ENCODE measurements around the gene PDLIM5.

PDLIM5 gene

DNA sequence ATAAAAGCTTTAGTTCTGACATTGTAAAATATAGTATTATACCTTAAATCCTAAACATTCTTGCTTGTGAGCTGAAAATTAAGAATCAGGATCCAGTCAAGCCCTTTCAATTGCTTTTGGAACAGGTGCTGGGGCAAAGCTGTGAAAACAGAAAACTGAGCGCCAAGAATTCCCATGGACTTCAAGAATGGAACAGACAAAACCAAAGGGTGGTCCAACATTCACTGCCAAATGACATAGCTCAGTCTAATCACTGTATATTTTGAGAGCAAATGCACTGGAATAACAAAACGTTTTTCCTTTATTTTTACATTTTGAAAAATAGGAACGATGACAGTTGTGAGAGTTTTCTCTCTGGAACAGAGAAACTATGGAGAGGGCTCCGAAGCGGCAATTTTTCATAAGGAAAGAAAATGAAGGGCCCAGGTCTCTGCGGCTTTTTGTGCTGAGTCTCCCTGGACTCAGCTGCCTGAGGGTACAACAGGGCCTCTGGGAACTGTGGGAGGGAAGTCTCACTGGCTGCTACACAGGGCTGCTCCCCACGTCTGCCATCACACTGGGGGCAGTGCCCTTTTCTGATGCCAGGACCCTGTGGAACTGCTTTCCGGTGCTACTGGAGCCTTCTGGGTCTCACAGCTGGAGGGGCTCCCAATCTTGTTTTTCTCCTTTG lies 250.0 kb downstream of the PDLIM5 start:
- TF ChIP-seq CSDC2 (CRISPR knock-in tag; IDR thresholded peaks at IDR 0.05) (no peak), ESRRG (CRISPR knock-in tag; IDR thresholded peaks at IDR 0.05) (no peak), TCF4 (CRISPR knock-in tag; IDR thresholded peaks at IDR 0.05; ENCODE audit: borderline replicate concordance) (no peak), ISL1 (CRISPR knock-in tag; IDR thresholded peaks at IDR 0.05) (no peak), ZFP30 (CRISPR knock-in tag; IDR thresholded peaks at IDR 0.05) (no peak), BACH2 (CRISPR knock-in tag; IDR thresholded peaks at IDR 0.05; ENCODE audit: borderline replicate concordance) (no peak), ZC3H10 (CRISPR knock-in tag; IDR thresholded peaks at IDR 0.05) (no peak), PPARA (CRISPR knock-in tag; IDR thresholded peaks at IDR 0.05; ENCODE audit: borderline replicate concordance) (no peak), GLIS3 (CRISPR knock-in tag; IDR thresholded peaks at IDR 0.05) (no peak), SNAI2 (CRISPR knock-in tag; IDR thresholded peaks at IDR 0.05) (no peak), ZFP3 (CRISPR knock-in tag; IDR thresholded peaks at IDR 0.05) (no peak), TOX (CRISPR knock-in tag; IDR thresholded peaks at IDR 0.05; ENCODE audit: borderline replicate concordance) (no peak), OSR1 (CRISPR knock-in tag; IDR thresholded peaks at IDR 0.05) (no peak), ARNTL (CRISPR knock-in tag; IDR thresholded peaks at IDR 0.05; ENCODE audit: borderline replicate concordance, low read depth) (no peak)
- TF ChIP-seq, protein P1, sequence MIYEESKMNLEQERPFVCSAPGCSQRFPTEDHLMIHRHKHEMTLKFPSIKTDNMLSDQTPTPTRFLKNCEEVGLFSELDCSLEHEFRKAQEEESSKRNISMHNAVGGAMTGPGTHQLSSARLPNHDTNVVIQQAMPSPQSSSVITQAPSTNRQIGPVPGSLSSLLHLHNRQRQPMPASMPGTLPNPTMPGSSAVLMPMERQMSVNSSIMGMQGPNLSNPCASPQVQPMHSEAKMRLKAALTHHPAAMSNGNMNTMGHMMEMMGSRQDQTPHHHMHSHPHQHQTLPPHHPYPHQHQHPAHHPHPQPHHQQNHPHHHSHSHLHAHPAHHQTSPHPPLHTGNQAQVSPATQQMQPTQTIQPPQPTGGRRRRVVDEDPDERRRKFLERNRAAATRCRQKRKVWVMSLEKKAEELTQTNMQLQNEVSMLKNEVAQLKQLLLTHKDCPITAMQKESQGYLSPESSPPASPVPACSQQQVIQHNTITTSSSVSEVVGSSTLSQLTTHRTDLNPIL (CRISPR knock-in tag; IDR thresholded peaks at IDR 0.05; ENCODE audit: low read depth) = no peak
- TF ChIP-seq, protein P2, sequence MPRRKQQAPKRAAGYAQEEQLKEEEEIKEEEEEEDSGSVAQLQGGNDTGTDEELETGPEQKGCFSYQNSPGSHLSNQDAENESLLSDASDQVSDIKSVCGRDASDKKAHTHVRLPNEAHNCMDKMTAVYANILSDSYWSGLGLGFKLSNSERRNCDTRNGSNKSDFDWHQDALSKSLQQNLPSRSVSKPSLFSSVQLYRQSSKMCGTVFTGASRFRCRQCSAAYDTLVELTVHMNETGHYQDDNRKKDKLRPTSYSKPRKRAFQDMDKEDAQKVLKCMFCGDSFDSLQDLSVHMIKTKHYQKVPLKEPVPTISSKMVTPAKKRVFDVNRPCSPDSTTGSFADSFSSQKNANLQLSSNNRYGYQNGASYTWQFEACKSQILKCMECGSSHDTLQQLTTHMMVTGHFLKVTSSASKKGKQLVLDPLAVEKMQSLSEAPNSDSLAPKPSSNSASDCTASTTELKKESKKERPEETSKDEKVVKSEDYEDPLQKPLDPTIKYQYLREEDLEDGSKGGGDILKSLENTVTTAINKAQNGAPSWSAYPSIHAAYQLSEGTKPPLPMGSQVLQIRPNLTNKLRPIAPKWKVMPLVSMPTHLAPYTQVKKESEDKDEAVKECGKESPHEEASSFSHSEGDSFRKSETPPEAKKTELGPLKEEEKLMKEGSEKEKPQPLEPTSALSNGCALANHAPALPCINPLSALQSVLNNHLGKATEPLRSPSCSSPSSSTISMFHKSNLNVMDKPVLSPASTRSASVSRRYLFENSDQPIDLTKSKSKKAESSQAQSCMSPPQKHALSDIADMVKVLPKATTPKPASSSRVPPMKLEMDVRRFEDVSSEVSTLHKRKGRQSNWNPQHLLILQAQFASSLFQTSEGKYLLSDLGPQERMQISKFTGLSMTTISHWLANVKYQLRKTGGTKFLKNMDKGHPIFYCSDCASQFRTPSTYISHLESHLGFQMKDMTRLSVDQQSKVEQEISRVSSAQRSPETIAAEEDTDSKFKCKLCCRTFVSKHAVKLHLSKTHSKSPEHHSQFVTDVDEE (CRISPR knock-in tag; IDR thresholded peaks at IDR 0.05) = no peak
- TF ChIP-seq, protein P3, sequence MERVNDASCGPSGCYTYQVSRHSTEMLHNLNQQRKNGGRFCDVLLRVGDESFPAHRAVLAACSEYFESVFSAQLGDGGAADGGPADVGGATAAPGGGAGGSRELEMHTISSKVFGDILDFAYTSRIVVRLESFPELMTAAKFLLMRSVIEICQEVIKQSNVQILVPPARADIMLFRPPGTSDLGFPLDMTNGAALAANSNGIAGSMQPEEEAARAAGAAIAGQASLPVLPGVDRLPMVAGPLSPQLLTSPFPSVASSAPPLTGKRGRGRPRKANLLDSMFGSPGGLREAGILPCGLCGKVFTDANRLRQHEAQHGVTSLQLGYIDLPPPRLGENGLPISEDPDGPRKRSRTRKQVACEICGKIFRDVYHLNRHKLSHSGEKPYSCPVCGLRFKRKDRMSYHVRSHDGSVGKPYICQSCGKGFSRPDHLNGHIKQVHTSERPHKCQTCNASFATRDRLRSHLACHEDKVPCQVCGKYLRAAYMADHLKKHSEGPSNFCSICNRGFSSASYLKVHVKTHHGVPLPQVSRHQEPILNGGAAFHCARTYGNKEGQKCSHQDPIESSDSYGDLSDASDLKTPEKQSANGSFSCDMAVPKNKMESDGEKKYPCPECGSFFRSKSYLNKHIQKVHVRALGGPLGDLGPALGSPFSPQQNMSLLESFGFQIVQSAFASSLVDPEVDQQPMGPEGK (CRISPR knock-in tag; IDR thresholded peaks at IDR 0.05; ENCODE audit: borderline replicate concordance) = no peak
- TF ChIP-seq, protein P4, sequence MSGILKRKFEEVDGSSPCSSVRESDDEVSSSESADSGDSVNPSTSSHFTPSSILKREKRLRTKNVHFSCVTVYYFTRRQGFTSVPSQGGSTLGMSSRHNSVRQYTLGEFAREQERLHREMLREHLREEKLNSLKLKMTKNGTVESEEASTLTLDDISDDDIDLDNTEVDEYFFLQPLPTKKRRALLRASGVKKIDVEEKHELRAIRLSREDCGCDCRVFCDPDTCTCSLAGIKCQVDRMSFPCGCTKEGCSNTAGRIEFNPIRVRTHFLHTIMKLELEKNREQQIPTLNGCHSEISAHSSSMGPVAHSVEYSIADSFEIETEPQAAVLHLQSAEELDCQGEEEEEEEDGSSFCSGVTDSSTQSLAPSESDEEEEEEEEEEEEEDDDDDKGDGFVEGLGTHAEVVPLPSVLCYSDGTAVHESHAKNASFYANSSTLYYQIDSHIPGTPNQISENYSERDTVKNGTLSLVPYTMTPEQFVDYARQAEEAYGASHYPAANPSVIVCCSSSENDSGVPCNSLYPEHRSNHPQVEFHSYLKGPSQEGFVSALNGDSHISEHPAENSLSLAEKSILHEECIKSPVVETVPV (CRISPR knock-in tag; IDR thresholded peaks at IDR 0.05) = no peak
- TF ChIP-seq, protein P5, sequence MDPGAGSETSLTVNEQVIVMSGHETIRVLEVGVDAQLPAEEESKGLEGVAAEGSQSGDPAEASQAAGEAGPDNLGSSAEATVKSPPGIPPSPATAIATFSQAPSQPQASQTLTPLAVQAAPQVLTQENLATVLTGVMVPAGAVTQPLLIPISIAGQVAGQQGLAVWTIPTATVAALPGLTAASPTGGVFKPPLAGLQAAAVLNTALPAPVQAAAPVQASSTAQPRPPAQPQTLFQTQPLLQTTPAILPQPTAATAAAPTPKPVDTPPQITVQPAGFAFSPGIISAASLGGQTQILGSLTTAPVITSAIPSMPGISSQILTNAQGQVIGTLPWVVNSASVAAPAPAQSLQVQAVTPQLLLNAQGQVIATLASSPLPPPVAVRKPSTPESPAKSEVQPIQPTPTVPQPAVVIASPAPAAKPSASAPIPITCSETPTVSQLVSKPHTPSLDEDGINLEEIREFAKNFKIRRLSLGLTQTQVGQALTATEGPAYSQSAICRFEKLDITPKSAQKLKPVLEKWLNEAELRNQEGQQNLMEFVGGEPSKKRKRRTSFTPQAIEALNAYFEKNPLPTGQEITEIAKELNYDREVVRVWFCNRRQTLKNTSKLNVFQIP (CRISPR knock-in tag; IDR thresholded peaks at IDR 0.05; ENCODE audit: borderline replicate concordance, low read depth) = no peak

DNA sequence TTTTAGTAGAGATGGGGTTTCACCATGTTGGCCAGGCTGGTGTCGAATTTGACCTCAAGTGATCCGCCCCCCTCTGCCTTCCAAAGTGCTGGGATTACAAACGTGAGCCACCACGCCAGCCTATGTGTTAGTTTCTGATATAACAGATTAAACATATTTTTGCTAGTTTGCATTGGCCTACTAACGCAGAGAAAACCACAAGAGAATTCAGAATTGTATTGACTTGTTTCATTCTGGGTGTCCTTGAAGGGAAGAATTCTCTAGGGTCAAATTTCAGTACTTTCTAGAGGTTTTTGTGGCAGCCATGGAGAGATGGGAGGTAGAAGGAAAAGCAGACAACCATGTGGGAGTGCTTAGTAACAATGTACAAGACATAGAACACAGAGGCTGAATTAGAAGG lies 259.9 kb downstream of the PDLIM5 start:
- TF ChIP-seq BACH2 (CRISPR knock-in tag; IDR thresholded peaks at IDR 0.05; ENCODE audit: borderline replicate concordance) (no peak), TOX (CRISPR knock-in tag; IDR thresholded peaks at IDR 0.05; ENCODE audit: borderline replicate concordance) (no peak), ISL1 (CRISPR knock-in tag; IDR thresholded peaks at IDR 0.05) (no peak), CSDC2 (CRISPR knock-in tag; IDR thresholded peaks at IDR 0.05) (no peak), ZFP3 (CRISPR knock-in tag; IDR thresholded peaks at IDR 0.05) (no peak), OSR1 (CRISPR knock-in tag; IDR thresholded peaks at IDR 0.05) (no peak), ESRRG (CRISPR knock-in tag; IDR thresholded peaks at IDR 0.05) (no peak)
- TF ChIP-seq, protein P1 (CRISPR knock-in tag; IDR thresholded peaks at IDR 0.05; ENCODE audit: low read depth) = no peak
- ATAC-seq = no peak

More for the DNA sequence above, 250.0 kb downstream of the PDLIM5 start:
- ATAC-seq = no peak

Data from SK-N-SH treated with all-trans-retinoic acid at 6 μM for 48 hours (cell line).